ENCODE data around the gene DBN1.

DBN1 gene

DNA sequence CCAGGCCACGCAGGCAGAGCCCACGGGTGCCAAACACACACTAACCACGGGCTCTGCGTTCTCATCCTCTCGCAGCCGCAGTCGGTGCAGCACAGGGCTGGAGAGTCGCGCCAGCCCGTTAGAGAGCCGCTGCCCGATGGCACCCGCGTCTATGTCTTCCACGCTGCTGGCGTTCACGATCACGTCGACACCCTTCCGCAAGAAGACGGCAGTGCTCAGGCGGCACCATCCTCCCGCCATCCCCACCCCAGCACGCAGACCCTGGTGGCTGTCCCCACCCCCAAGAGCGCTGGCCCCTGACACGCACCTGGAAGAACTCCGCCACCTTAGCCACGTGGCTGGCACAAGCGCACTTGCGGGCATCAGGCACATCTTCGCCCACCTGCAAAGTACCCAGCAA lies 6.0 kb downstream of the DBN1 start:
- H3K4me3 ChIP-seq (ENCODE audit: low read depth in 1 of 2, low read length in 2 of 2), result no peak overlapping the region
- H3K4me1 ChIP-seq (ENCODE audit: insufficient read depth, low read length), result peaks cover 17% of the 10 kb centered on the region
- no peaks in the 10 kb centered on the region for H3K9me3 ChIP-seq (ENCODE audit: insufficient read depth, low read length, severe bottlenecking)
- ATAC-seq (ENCODE audit: insufficient read depth, low read depth) (no peak), DNase-seq (no peak)
- H3K9ac ChIP-seq (ENCODE audit: low read depth, low read length), result no peak overlapping the region
- H3K36me3 ChIP-seq (ENCODE audit: insufficient read depth, low read length), result peaks cover 65% of the 10 kb centered on the region
- no peak overlapping the region for H3K27ac ChIP-seq (ENCODE audit: low read length)
- H3K27me3 ChIP-seq (ENCODE audit: insufficient read depth, low read length, poor library complexity), result no peaks in the 10 kb centered on the region
- H4K20me1 ChIP-seq (ENCODE audit: insufficient read depth, low read length), result peaks cover 44% of the 10 kb centered on the region
- no peak overlapping the region for H2AFZ ChIP-seq (ENCODE audit: low read depth, low read length)
- H3K79me2 ChIP-seq (ENCODE audit: insufficient read depth, low read length), result peaks cover 30% of the 10 kb centered on the region
- TF ChIP-seq EZH2 (IDR thresholded peaks at IDR 0.05; ENCODE audit: borderline replicate concordance, low read depth, low read length, severe bottlenecking), result no peak
- TF ChIP-seq, protein P1, sequence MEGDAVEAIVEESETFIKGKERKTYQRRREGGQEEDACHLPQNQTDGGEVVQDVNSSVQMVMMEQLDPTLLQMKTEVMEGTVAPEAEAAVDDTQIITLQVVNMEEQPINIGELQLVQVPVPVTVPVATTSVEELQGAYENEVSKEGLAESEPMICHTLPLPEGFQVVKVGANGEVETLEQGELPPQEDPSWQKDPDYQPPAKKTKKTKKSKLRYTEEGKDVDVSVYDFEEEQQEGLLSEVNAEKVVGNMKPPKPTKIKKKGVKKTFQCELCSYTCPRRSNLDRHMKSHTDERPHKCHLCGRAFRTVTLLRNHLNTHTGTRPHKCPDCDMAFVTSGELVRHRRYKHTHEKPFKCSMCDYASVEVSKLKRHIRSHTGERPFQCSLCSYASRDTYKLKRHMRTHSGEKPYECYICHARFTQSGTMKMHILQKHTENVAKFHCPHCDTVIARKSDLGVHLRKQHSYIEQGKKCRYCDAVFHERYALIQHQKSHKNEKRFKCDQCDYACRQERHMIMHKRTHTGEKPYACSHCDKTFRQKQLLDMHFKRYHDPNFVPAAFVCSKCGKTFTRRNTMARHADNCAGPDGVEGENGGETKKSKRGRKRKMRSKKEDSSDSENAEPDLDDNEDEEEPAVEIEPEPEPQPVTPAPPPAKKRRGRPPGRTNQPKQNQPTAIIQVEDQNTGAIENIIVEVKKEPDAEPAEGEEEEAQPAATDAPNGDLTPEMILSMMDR (IDR thresholded peaks at IDR 0.05; ENCODE audit: borderline replicate concordance, extremely low read depth, low read length, poor library complexity, severe bottlenecking), result no peak
- no peak overlapping the region for H3K4me2 ChIP-seq (ENCODE audit: insufficient read depth, low read length)

DNA sequence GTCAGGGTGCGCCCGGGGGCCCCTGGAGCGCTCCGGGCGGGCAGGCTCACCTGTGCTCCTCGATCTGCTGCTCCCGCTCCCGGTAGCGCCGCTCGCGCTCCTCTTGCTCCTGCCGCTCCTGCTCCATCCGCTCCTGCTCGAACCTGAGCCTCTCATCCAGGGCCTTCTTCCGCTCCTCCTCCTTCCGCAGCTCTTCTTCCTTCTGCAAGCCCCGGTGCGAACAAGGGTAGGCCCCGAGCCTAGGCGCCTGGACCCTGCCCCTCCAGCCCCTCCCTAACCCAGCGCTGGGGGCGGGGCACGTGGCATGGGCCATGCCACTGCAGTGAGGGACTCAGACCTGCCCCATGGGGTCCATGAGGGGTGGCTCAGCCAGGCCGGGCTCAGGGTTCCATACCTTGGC lies 6.6 kb downstream of the DBN1 start:
- no peak for TF ChIP-seq EZH2 (IDR thresholded peaks at IDR 0.05; ENCODE audit: borderline replicate concordance, low read depth, low read length, severe bottlenecking)
- TF ChIP-seq, protein P1 (IDR thresholded peaks at IDR 0.05; ENCODE audit: borderline replicate concordance, extremely low read depth, low read length, poor library complexity, severe bottlenecking), result no peak
- Histone ChIP-seq H3K36me3 (ENCODE audit: insufficient read depth, low read length) (peaks cover 60% of the 10 kb centered on the region), H3K4me1 (ENCODE audit: insufficient read depth, low read length) (peaks cover 12% of the 10 kb centered on the region), H3K27me3 (ENCODE audit: insufficient read depth, low read length, poor library complexity) (no peaks in the 10 kb centered on the region), H3K9me3 (ENCODE audit: insufficient read depth, low read length, severe bottlenecking) (no peaks in the 10 kb centered on the region), H2AFZ (ENCODE audit: low read depth, low read length) (no peak overlapping the region), H3K4me2 (ENCODE audit: insufficient read depth, low read length) (no peak overlapping the region), H3K9ac (ENCODE audit: low read depth, low read length) (no peak overlapping the region), H3K27ac (ENCODE audit: low read length) (no peak overlapping the region), H3K79me2 (ENCODE audit: insufficient read depth, low read length) (peaks cover 25% of the 10 kb centered on the region), H4K20me1 (ENCODE audit: insufficient read depth, low read length) (peaks cover 38% of the 10 kb centered on the region), H3K4me3 (ENCODE audit: low read depth in 1 of 2, low read length in 2 of 2) (no peak overlapping the region)
- ATAC-seq (ENCODE audit: insufficient read depth, low read depth), result no peak
- DNase-seq, result no peak

GRCh38 chr5:177465044-177465443 lies 8.4 kb downstream of the DBN1 start:
- Histone ChIP-seq H3K27ac (ENCODE audit: low read length) (no peak overlapping the region), H3K9ac (ENCODE audit: low read depth, low read length) (no peak overlapping the region), H3K9me3 (ENCODE audit: insufficient read depth, low read length, severe bottlenecking) (no peaks in the 10 kb centered on the region), H3K4me1 (ENCODE audit: insufficient read depth, low read length) (no peaks in the 10 kb centered on the region), H3K4me2 (ENCODE audit: insufficient read depth, low read length) (no peak overlapping the region), H2AFZ (ENCODE audit: low read depth, low read length) (no peak overlapping the region), H3K79me2 (ENCODE audit: insufficient read depth, low read length) (peaks cover 9% of the 10 kb centered on the region; the same call in 1 of the 2 replicates), H3K36me3 (ENCODE audit: insufficient read depth, low read length) (peaks cover 52% of the 10 kb centered on the region), H3K4me3 (ENCODE audit: low read depth in 1 of 2, low read length in 2 of 2) (no peak overlapping the region), H3K27me3 (ENCODE audit: insufficient read depth, low read length, poor library complexity) (no peaks in the 10 kb centered on the region), H4K20me1 (ENCODE audit: insufficient read depth, low read length) (peaks cover 24% of the 10 kb centered on the region)
- DNase-seq (no peak), ATAC-seq (ENCODE audit: insufficient read depth, low read depth) (no peak)
- no peak for TF ChIP-seq EZH2 (IDR thresholded peaks at IDR 0.05; ENCODE audit: borderline replicate concordance, low read depth, low read length, severe bottlenecking)
- TF ChIP-seq, protein P1 (IDR thresholded peaks at IDR 0.05; ENCODE audit: borderline replicate concordance, extremely low read depth, low read length, poor library complexity, severe bottlenecking), result no peak
